Measurements from ENCODE around the gene VASN. TPM values are rescaled to one million over a fixed set of nuclear protein-coding genes. Genes with fewer than 3 reads are reported as not detected.

The VASN gene
- total RNA-seq, 1 donor from 2014 or later = 38.4 TPM

DNA sequence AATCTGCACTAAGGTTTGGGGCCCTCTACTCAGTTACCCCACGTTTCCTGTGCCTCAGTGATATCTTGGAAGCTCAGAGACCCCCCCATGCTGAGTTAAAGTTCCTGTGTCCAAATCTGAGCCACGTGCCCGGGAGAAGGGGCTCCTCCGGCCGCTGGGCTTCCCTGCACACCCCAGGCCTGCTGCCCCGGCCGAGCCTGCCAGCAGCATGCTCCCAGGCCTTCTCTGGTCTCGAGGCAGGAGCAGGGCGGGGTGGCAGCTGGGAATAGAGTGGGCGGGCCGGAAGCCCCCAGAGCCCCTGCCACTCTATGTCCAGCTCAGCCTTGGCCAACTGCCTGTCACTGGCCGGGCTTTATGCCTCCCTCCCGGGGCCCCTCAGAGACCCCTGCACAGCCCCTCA is 5.6 kb upstream of the VASN start:
- DNase-seq (ENCODE audit: low spot score) (no peak), ATAC-seq (no peak)
- intact Hi-C loops (cut with DNase I) = no loop called here

DNA sequence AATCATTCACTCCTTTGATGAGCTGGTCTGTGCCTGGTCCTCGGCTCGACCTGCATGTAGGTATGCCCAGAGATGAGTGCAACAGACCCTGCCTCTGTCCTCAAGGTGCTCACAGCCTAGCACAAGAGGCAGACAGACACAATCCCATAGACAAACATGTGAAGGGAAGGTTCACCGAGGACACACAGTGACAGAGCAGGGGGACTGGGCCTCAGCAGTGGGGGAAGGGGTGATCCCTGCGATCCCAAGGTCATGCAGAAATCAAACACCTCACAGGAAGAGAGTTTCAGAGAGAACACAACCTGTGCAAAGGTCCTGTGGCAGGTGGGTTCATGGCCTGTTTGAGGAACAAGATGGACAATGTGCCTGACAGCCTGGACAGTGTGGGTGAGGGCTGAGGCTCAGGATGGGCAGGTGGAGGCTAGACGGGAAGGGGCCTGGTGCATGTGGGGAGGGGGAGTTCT is 4.2 kb upstream of the VASN start:
- DNase-seq (ENCODE audit: low spot score) (no peak), ATAC-seq (no peak)
- intact Hi-C loops (cut with DNase I) = no loop called here

DNA sequence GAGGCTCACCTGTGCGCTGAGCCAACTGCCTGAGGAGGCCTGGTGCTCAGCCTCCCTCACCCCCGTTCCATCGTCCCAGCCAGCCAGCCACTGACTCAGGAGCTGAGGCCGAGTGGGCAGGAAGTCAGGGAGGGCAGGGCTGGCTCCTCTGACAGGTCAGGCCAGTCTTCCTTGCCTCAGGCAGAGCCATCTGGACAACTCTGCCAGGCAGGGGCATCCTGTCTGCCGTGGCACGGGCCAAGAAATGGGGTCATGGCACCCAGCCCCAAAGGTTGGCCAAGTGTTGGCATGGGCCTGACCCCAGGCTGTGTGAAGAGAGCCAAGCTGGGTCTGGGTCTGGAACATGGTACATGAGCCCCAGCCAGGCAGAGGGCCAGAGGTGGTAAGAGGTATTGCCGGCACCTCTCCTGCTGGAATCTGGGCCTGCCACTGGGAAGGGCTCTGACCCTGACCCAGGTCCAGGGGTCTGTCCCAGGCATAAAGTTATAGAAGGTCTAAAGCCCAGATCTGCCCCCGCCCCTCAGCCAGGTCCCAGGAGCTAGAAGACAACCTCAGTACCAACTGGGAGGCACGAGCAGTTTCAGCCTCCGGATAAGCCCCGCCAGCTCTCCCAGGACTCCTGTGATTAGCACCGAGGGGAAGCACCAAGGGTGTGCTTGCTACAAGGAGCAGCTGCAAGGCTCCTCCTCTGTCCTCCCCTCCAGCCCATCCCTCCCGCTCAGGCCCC is 2.5 kb upstream of the VASN start:
- DNase-seq (ENCODE audit: low spot score) (no peak), ATAC-seq (no peak)
- intact Hi-C loops (cut with DNase I) = no loop called here

DNA sequence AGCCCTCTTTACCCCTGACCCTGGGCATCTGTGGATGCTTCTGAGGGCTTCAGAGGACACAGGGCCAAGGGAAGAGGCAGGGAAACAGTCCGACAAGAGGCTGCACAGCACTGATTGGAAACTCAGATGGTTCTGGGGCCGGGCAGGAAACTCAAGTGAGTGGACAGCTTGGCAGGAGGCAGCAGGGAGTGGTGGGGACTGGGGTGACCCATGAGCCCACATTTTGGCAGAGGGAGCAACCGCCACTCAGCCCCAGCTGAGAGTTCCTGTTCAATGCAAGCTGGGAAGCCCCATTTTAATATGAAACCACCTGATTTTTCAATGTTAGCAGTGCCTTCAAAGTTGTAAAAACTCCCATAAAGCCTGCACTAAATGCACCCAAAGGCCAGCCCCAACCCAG is 1.5 kb upstream of the VASN start:
- intact Hi-C loops (cut with DNase I) = no loop called here
- no peak for DNase-seq (ENCODE audit: low spot score)
- no peak for ATAC-seq

DNA sequence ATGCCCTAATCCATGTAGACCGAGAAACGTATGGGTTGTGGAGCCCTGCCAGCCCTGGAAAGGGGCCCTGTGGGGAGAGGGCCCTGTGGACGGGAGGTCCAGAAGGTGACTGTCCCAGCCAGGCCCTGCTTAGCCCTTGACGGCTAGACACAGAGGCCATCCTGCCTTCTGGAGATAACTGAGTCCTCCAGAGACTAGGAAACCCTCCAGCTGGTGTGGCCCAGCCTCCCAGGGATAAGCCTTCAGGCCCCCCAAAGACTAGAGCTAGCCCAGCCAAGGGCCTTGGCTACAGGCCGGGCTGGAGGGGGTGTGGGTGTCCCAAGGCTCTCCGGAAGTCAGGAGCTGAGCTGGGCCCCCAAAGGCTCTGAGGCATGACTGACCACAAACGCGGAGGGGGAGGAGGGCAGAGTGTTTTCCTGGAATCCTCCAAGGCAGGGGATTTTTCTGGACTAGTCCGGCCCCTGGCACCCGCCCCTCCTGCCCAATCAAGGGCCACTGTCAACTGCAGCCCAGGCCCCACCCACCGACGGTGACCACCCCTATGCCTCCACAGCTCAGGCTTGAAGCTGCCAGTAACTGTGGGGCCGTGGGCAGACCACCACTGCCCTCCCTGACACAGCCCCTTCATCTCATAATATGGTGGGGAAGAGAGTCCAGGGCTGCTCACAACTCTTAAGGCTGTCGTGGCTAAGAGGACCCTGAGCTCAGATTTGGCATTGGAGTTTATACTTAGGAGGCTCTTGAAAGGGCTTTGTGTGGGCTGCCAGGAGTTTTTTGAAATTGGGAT is 885 bp upstream of the VASN start:
- intact Hi-C loops (cut with DNase I) = no loop called here
- ATAC-seq = peak; percentile 70
- peak; percentile 89 for DNase-seq (ENCODE audit: low spot score)

DNA sequence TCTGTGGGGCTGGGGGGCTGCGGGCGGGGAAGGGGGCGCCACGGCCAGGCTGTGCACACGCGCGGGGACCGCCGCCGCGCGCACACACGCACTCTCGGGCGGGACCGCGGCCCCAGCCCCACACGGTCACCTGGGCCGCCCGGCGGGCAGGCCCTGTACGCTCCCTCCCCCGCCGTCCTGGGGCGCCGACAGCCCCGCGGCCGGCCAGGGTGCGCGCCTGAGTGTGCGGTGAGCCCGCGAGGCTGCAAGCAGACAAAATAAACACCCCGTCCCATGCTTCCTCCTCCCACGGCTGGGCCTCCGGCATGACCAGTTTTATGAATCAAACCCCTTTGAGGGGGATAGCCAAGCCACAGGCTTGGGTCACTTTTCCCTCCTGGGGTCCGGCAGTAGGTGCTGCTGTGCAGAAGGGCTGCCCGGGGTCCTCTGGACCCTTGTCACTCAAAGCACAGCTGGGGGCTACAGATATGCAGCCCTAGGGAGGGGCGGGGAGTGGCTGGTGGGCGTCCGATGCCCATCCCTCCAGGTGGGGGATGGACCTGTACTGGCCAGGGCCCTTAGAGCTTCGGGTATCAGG is 441 bp downstream of the VASN start:
- ATAC-seq (no peak), DNase-seq (ENCODE audit: low spot score) (no peak)
- intact Hi-C loops (cut with DNase I) = no loop called here

DNA sequence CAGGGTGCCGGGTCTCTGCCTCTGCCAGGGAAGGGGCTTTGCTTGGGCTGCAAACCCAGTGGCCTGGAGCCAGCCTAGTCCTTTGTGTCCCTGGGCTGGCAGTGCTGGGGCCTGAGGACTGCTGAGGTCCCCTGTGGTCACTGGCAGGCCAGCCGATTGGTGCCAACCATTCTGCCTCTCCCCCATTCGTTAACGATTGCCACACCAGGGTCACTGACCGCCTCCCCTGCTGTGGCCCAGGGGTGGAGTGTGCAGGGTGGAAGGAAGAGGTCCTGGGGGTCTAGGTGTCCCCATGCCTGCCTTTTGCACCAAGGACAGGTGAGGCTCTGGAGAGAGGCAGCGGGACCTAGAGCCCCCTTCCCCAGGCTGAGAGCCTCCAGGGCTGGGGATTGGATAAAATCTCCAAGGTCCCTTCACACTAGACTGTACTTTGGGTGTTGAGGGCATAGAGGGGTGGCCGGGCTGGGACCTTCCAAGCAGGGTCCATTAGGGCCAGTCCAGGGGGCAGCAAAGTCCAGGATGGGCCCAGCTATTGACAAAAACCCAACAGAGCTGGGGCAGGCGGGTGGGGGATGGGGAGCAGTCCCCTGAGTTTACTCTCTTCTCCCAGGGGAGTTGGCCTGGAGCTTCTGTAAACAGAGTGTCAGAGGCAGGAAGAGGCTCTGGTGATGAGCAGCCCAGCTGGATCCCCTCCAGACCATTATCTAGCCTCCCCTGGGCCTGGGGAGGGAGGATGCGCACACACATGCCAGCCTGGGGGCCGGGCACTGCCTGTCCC is 1.1 kb downstream of the VASN start:
- intact Hi-C loops (cut with DNase I) = no loop called here
- ATAC-seq (no peak), DNase-seq (ENCODE audit: low spot score) (no peak)

DNA sequence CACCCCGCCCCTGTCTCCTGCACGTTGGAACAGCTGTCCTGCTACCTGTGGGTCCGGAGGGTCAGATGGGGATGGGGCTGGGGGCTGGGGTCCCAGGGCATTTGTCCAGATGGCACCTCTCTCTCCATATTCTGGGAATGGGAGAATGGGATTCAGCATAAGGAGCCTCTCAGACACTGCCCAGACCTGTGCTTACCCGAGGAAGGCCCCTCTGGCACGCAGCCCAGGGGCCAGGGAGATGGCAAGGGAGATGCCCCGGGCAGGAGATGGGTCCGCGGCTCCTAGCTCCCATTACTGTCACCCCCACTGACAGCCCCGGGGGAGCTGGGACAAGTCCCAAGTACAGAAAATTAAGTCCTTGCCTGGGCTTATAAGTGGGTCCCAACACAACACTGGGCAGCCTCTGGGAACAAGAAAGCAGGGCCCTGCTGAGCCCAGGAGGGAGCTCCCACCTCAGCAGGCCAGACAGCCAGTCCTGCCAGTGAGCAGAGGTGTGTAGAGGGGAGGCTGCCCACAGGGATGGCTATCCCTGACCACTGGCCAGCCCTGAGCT is 1.8 kb downstream of the VASN start:
- ATAC-seq (no peak), DNase-seq (ENCODE audit: low spot score) (no peak)
- intact Hi-C loops (cut with DNase I) = no loop called here

DNA sequence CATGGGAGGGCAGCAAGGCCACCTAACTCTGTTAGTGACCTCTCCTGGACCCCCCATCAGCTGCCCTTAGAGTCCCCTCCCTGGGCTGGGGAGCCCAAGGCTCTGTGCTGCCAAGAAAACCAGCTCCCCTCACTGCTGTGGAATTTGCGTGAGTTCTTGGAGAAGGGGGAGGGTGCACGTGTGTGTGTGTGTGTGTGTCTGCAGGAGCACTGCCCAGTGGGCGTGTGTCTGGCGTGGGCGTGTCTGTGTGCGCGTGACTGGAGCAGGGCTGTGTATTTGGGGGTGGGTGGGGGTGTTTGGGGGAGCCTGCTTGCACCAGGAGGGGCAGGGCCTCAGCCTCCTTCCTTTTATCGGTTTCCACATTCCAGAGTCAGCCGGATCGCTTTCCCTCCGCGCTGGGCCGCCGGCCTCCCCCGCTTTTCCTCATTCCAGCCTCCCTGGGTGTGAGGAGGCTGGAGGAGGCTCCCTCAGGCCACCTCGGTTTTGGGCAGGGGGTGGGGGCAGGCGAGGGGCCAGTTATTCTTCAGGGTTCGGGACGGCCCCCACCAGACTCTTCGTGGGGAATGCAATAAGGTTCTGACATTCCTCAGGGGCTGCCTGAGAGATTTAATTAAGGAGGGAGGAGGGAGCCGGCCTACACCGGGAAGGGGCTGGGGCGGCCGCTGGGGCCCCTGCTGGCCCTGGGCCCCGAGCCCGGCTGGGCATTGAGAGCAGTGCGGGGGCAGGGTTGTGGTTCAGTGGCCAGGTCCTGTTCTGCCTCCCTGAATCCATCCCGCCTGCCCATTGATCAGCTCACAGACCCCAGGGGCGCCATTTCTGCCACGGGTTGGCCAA is 2.5 kb downstream of the VASN start:
- intact Hi-C loops (cut with DNase I) = no loop called here
- peak; percentile 92 for DNase-seq (ENCODE audit: low spot score)

DNA sequence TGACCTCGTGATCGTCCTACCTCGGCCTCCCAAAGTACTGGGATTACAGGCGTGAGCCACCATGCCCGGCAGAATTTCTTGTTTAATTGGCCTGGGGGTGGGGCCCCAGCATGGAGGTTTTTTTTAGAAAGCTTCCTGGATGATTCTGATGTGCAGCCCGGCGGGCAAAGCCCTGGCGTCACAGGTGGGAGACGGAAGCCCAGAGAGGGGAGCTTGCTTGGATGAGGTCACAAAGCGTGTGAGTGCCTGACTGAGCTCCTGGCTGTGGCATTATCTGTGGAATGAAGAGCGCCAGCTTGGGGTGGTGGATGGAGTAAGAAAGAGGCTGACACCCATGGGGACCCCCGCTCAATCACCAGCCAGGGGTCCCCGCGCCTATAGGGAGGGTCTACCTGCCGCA is 4.1 kb downstream of the VASN start:
- intact Hi-C loops (cut with DNase I) = no loop called here

More for the DNA sequence above, 2.5 kb downstream of the VASN start:
- ATAC-seq = peak; percentile 60

DNA sequence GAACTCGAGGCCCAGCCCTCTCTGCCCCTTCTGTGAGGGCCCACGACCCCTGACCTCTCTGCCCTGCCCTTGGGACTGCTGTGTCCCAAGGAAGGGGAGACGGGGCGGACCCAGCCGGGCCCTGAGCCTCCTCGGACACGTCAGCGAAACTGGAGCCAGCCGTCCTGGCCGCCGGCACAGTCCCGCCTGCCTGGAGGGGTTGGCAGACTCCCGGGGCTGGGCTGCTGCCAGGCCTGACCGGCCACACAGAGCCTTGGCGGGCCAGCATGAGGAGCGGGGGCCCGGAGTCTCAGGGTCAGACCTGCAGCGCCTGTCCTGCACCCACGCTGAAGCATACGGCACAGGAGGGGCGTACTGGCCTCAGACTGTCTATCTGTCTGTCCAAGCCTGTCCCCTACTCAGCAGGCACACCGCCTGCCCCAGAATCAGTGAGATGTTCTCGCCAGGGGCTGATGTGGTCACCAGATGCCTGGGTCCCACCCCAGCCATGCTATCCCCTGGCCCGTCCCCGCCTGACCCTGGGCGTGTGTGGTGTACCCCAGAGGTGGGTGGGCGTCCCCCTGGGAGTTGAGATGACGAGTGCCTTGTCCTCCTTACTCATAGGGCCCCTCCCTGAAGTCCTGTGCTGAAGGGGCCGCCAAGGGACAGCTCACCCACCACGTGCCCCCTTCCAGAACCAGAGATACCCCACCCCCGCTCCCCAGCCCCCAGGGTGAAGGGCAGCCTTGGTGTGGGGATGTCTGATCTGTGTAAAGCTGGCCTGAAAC is 4.7 kb downstream of the VASN start:
- ATAC-seq = peak; percentile 75
- intact Hi-C loops (cut with DNase I) = no loop called here
- DNase-seq (ENCODE audit: low spot score) = peak; percentile 93

More for the DNA sequence above, 4.1 kb downstream of the VASN start:
- no peak for ATAC-seq
- DNase-seq (ENCODE audit: low spot score) = no peak

DNA sequence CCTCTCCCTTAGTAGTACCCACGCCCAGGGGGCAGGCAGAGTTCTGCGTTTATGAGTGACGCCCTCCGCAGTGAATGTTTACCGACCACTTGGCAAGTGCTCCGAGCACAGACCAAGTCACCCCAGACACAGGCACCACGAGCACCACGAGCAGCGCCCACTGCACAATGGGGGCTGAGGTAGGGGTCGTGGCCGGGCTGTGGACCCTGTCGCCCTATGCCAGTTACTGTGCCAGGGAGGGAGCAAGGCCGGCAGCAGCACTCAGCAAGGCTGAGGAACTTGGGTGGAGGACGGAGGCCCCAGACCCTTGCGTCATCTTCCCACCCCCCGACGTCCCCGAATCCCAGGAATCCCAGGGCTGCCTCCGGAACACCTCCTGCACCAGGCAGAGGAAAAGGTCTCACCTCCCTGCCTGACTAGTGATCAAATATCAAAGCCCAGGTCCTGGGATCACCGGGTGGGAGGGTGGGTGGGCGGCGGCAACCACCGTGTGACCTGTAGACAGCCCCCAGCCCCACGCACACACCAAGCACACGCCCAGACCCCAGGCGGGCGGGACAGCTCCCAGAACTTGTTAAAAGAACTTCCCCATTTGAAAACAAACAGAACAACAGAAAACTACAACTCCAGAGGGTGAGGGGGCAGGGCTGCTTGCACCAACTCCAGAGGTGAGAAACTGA is 5.4 kb downstream of the VASN start:
- no peak for ATAC-seq
- no peak for DNase-seq (ENCODE audit: low spot score)
- intact Hi-C loops (cut with DNase I) = no loop called here

DNA sequence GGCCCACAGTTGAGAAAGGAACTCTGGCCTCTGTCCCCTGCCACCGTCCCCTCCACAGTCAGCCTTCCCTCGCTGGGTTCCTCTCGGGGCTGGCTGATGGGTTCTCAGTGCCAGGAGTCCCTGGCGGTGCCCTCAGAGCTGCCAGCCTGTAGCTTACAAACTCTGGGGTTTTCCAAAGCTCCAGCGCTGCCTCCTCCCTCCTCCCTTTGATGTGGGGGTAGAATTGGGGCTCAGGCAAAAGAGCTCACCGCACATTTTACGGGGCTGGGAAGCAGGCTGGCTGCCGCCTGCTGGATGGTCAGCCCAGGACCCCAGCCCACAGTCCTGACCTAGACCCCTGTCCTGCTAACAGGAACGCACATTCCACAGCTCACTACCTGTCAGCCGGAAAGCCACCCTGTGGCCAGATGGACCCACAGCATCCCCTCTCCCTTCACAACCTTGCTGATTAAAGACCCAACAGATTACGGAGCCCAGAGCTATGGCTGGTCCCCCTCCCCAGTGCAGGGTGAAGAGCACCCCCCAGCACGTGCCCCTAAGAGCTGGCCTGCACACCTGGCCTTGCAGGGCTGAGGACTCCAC is 6.0 kb downstream of the VASN start:
- intact Hi-C loops (cut with DNase I) = no loop called here
- ATAC-seq = no peak

DNA sequence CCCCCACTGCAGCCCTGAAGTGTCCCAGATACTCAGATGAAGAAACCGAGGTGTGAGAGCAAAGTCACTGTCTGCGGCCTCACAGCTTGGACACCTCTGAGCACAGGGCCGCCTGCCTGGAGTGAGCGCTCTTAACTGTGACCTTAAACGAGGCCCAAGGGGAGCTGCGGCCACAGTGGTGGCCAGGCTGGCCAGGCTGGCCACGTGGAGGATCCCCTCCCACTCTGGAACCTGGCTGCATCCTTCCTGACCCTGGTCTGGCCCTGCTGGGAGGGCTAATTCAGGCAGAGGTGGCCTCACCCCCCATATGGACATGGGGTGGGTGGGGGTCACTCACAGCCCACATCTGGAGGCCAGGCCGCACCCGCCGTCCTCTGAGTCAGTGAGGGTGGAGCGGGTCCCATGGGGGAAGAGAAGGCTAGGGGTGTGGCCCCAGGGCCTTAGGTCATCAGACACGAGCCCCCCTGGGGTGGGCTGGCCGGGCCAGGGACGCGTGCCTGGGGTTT is 6.6 kb downstream of the VASN start:
- no peak for ATAC-seq

More for the DNA sequence above, 6.0 kb downstream of the VASN start:
- DNase-seq (ENCODE audit: low spot score) = no peak

DNA sequence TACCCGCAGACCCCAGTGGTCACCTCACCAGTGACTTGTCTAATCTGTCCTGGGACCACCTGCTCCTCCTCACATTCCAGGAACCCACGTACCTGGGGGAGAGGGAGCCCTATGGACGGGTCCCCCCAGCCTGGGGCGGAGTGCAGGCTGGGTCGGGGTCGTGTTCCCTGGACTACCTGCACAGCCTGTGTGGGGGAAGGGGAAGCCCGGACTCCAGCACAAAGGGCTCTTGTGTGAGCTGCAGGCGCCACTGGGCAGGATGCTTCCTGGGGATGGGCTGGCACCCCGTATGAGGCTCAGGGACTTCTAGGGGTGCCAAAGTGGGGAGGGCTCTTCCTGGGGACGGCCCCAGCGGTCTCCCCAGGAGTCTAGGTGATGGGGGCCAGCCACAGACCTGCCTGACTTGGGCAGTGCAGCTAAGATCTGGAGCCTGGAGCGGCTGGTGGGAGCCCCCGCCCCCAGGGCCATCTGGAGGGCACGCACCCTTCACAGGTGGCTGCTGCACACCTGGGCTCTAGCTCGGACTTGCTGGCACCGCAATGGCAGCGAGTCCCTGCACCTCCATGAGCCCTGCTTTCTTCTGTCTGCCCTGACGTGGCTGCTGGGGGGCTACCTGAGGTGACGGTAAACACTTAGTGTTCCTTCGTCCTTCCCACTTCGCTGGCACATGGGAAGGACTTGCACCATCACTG is 7.5 kb downstream of the VASN start:
- ATAC-seq = no peak
- intact Hi-C loops (cut with DNase I) = no loop called here
- DNase-seq (ENCODE audit: low spot score) = no peak

More for the DNA sequence above, 6.6 kb downstream of the VASN start:
- intact Hi-C loops (cut with DNase I) = no loop called here
- DNase-seq (ENCODE audit: low spot score) = no peak

Data from sciatic nerve (tissue), 2 donors.